GM23338 (cell line): ENCODE results near the gene CYTH3. TPM values are rescaled to one million over a fixed set of nuclear protein-coding genes. Genes with fewer than 3 reads are reported as not detected.

Experiments used
- ATAC-seq: fragments of 200-7000 bp; cut with Tn5 transposase; 3 replicates; pipeline ENCODE4 v1.9.1; 2020
- DNase-seq: peaks from one replicate; pipeline ENCODE4 v3.0.0-alpha.2; 2015; ENCODE audit warnings: low spot score
- H2AFZ ChIP-seq: fragments of 200-600 bp; sonication (generic); 2 replicates; pipeline ENCODE4 v1.8.0; 2016; ENCODE audit warnings: antibody characterized with exemption, mild to moderate bottlenecking, moderate library complexity
- H3F3A ChIP-seq: fragments of 200-600 bp; sonication (generic); replicated peaks from 2 replicates; pipeline ENCODE4 v1.8.0; 2017; ENCODE audit warnings: antibody characterized with exemption, mixed run types, low read depth
- H3K27ac ChIP-seq: fragments of 200-600 bp; sonication (generic); 2 replicates; pipeline ENCODE4 v1.6.1; 2016; ENCODE audit warnings: low read depth
- H3K27me3 ChIP-seq: fragments of 200-600 bp; sonication (generic); 2 replicates; pipeline ENCODE4 v1.8.0; 2016; ENCODE audit warnings: mild to moderate bottlenecking, mixed run types, moderate library complexity; ENCODE audit not compliant: insufficient read depth
- H3K36me3 ChIP-seq: fragments of 200-600 bp; sonication (generic); 2 replicates; pipeline ENCODE4 v1.8.0; 2016; ENCODE audit warnings: mild to moderate bottlenecking; ENCODE audit not compliant: insufficient read depth
- H3K4me1 ChIP-seq: fragments of 200-600 bp; sonication (generic); 2 replicates; pipeline ENCODE4 v1.8.0; 2016; ENCODE audit warnings: mild to moderate bottlenecking, moderate library complexity; ENCODE audit not compliant: insufficient read depth
- H3K4me2 ChIP-seq: fragments of 200-600 bp; sonication (generic); 2 replicates; pipeline ENCODE4 v1.7.1; 2017; ENCODE audit warnings: mixed run types
- H3K4me3 ChIP-seq: fragments of 200-600 bp; sonication (generic); 2 replicates; pipeline ENCODE4 v1.6.1; 2016; ENCODE audit warnings: mixed run types
- H3K79me2 ChIP-seq: fragments of 200-600 bp; sonication (generic); replicated peaks from 2 replicates; pipeline ENCODE4 v1.8.0; 2017; ENCODE audit warnings: mild to moderate bottlenecking; ENCODE audit not compliant: insufficient read depth
- H3K9me2 ChIP-seq: fragments of 200-600 bp; sonication (generic); 2 replicates; pipeline ENCODE4 v1.8.0; 2017; ENCODE audit not compliant: insufficient read depth
- H4K20me1 ChIP-seq: fragments of 200-600 bp; sonication (generic); replicated peaks from 2 replicates; pipeline ENCODE4 v1.8.0; 2017; ENCODE audit warnings: mild to moderate bottlenecking; ENCODE audit not compliant: insufficient read depth
- H3K27ac Mint-ChIP-seq: 2 replicates; pipeline ENCODE4 v1.8.0; 2020; ENCODE audit warnings: inconsistent platforms, mild to moderate bottlenecking, moderate library complexity, mixed read lengths
- H3K27me3 Mint-ChIP-seq: 3 replicates; pipeline ENCODE4 v1.8.0; 2022; ENCODE audit warnings: low read depth, mild to moderate bottlenecking, moderate library complexity, mixed read lengths, inconsistent platforms; ENCODE audit not compliant: insufficient read depth, poor library complexity
- H3K36me3 Mint-ChIP-seq: 3 replicates; pipeline ENCODE4 v1.8.0; 2021; ENCODE audit warnings: low read depth, mild to moderate bottlenecking, inconsistent platforms, moderate library complexity, mixed read lengths
- H3K4me1 Mint-ChIP-seq: 3 replicates; pipeline ENCODE4 v1.8.0; 2020; ENCODE audit warnings: mild to moderate bottlenecking, inconsistent platforms, mixed read lengths
- H3K4me3 Mint-ChIP-seq: 3 replicates; pipeline ENCODE4 v1.8.0; 2021; ENCODE audit warnings: moderate library complexity, mild to moderate bottlenecking, inconsistent platforms, mixed read lengths
- H3K9me3 Mint-ChIP-seq: 3 replicates; pipeline ENCODE4 v1.8.0; 2020; ENCODE audit warnings: moderate library complexity, mild to moderate bottlenecking, inconsistent platforms, mixed read lengths
- CREB1 ChIP-seq: fragments of 250-450 bp; sonication (Bioruptor Pico); IDR thresholded peaks from 2 replicates; pipeline ENCODE4 v1.5.0; 2020; ENCODE audit warnings: low read depth, mild to moderate bottlenecking, moderate library complexity
- EZH2 ChIP-seq: fragments of 200-600 bp; sonication (generic); IDR thresholded peaks from one replicate; pipeline ENCODE4 v1.8.0; 2017; ENCODE audit warnings: antibody characterized with exemption, mild to moderate bottlenecking, low read depth; ENCODE audit not compliant: unreplicated experiment
- EZH2phosphoT487 ChIP-seq: fragments of 200-600 bp; sonication (generic); IDR thresholded peaks from one replicate; pipeline ENCODE4 v1.8.1; 2018; ENCODE audit warnings: antibody characterized with exemption; ENCODE audit not compliant: unreplicated experiment
- JUNB ChIP-seq: IDR thresholded peaks from one replicate; pipeline ENCODE4 v1.6.1; 2016; ENCODE audit warnings: antibody characterized with exemption; ENCODE audit not compliant: unreplicated experiment
- NANOG ChIP-seq: IDR thresholded peaks from 2 replicates; pipeline ENCODE4 v1.6.1; 2016; ENCODE audit warnings: antibody characterized with exemption, borderline replicate concordance
- POLR2AphosphoS5 ChIP-seq: IDR thresholded peaks from 2 replicates; pipeline ENCODE4 v1.6.1; 2016; ENCODE audit warnings: antibody characterized with exemption, low read depth
- REST ChIP-seq: IDR thresholded peaks from one replicate; pipeline ENCODE4 v1.6.1; 2018; ENCODE audit warnings: antibody characterized with exemption; ENCODE audit not compliant: unreplicated experiment
- STAT1 ChIP-seq: IDR thresholded peaks from one replicate; pipeline ENCODE4 v1.6.1; 2016; ENCODE audit warnings: antibody characterized with exemption; ENCODE audit not compliant: unreplicated experiment
- ZNF114 ChIP-seq: fragments of 250-450 bp; sonication (Bioruptor Pico); IDR thresholded peaks from 2 replicates; pipeline ENCODE4 v1.5.0; 2020; ENCODE audit warnings: mild to moderate bottlenecking, moderate library complexity
- ZNF331 ChIP-seq: fragments of 250-450 bp; sonication (Bioruptor Pico); IDR thresholded peaks from 2 replicates; pipeline ENCODE4 v1.5.0; 2020; ENCODE audit warnings: low read depth, mild to moderate bottlenecking, moderate library complexity
- polyA plus RNA-seq: library from polyadenylated mRNA; unstranded; fragments of >200 nt; fragmentation: Nextera tagmentation; extraction: Ambion mirVana; gene quantifications from 2 replicates; pipeline ENCODE4 v1.2.1, GENCODE V29; 2016
- total RNA-seq: library from RNA; depleted of rRNA; stranded (reverse); fragments of >200 nt; shearing (Covaris generic); gene quantifications from 2 replicates; pipeline ENCODE4 v1.2.3, GENCODE V29; 2014
- TF ChIP-seq, protein P1 (sequence below): IDR thresholded peaks from 2 replicates; pipeline ENCODE4 v1.6.1; 2016; ENCODE audit warnings: antibody characterized with exemption
- TF ChIP-seq, protein P2 (sequence below), 2 experiments: fragments of 200-600 bp in 1 of 2; sonication (generic) in 1 of 2; conservative IDR thresholded peaks; 2 replicates each; pipeline versions ENCODE4 v1.5.1 to v1.6.1; 2016 to 2017; ENCODE audit warnings: antibody characterized with exemption in 2 of 2, low read depth in 2 of 2, mild to moderate bottlenecking in 2 of 2, moderate library complexity in 1 of 2

CYTH3 gene
- total and polyA plus RNA-seq, 2 experiments from 2014 or later = 4.6 to 15.3 TPM

DNA sequence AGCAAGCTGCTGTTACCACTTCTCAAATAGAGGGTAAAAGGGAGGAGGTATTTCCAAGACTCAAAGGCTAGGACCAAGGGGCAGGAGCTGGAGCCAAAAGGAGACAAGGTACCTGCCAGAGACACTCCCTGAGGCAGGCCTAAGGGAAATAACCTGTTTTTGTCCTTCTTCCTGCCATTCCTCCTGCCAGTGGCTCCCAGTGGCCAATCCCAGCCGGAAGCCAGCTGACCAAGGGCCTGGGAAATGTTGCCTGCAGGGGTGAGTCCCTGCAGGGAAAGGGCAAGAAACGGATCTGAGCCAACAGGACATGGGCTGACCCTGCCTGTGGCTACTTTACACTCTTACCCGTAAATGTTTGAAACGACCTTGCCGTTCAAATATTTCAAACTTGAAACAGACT, 3.5 kb downstream of the CYTH3 start (continued):
- TF ChIP-seq, protein P1, sequence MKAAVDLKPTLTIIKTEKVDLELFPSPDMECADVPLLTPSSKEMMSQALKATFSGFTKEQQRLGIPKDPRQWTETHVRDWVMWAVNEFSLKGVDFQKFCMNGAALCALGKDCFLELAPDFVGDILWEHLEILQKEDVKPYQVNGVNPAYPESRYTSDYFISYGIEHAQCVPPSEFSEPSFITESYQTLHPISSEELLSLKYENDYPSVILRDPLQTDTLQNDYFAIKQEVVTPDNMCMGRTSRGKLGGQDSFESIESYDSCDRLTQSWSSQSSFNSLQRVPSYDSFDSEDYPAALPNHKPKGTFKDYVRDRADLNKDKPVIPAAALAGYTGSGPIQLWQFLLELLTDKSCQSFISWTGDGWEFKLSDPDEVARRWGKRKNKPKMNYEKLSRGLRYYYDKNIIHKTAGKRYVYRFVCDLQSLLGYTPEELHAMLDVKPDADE = no peak
- TF ChIP-seq, protein P2, sequence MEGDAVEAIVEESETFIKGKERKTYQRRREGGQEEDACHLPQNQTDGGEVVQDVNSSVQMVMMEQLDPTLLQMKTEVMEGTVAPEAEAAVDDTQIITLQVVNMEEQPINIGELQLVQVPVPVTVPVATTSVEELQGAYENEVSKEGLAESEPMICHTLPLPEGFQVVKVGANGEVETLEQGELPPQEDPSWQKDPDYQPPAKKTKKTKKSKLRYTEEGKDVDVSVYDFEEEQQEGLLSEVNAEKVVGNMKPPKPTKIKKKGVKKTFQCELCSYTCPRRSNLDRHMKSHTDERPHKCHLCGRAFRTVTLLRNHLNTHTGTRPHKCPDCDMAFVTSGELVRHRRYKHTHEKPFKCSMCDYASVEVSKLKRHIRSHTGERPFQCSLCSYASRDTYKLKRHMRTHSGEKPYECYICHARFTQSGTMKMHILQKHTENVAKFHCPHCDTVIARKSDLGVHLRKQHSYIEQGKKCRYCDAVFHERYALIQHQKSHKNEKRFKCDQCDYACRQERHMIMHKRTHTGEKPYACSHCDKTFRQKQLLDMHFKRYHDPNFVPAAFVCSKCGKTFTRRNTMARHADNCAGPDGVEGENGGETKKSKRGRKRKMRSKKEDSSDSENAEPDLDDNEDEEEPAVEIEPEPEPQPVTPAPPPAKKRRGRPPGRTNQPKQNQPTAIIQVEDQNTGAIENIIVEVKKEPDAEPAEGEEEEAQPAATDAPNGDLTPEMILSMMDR (conservative IDR thresholded peaks at IDR 0.05; ENCODE audit: low read depth in 2 of 2) = no peak
- no peak for TF ChIP-seq JUNB
- no peak for TF ChIP-seq ZNF114 (CRISPR knock-in tag)
- no peak for TF ChIP-seq NANOG

DNA sequence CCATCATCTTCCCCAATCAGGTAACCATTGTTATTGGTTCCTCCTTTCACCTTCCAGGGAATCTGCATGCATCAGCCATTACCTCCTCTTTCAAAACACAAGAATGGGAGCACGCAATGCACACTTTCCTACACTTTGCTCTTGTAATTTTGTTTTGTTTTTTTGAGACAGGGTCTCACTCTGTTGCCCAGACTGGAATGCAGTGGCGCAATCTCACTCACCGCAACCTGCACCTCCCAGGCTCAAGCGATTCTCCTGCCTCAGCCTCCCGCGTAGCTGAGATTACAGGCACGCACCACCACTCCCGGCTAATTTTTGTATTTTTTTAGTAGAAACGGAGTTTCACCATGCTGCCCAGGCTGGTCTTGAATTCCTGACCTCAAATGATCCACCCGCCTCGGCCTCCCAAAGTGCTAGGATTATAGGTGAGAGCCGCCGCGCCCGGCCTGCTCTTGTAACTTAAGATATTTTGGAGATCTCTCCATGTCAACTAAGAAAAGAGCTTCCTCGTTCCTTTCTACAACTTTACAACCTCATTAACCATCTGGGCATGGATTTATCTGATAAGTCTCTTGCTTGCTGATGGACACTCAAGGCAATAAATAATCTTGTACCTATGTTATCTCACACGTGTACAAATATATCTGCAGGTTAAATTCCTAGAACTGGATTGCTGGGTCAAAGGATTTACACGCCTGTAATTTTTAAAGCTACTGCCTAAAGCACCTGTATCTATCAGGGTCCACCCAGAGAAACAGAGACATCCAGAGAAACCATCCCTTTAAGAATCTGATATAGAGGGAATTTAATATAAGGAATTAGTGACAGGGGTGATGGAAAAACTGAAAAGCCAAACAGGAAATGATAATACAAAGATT, 4.2 kb downstream of the CYTH3 start:
- no peak for DNase-seq
- H4K20me1 ChIP-seq = 0 out of 2 replicates have a peak, but pooled peaks cover 5% of the 10 kb centered on the region
- 0 out of 2 replicates have a peak, but pooled peaks cover 4% of the 10 kb centered on the region for H3F3A ChIP-seq
- H3K27ac Mint-ChIP-seq = no peak overlapping the region
- H3K27me3 ChIP-seq = peaks cover 15% of the 10 kb centered on the region
- peaks cover 70% of the 10 kb centered on the region for H3K79me2 ChIP-seq
- no peaks in the 10 kb centered on the region for H3K9me3 Mint-ChIP-seq
- H2AFZ ChIP-seq = no peak overlapping the region
- no peaks in the 10 kb centered on the region for H3K36me3 Mint-ChIP-seq
- no peaks in the 10 kb centered on the region for H3K36me3 ChIP-seq
- H3K4me1 Mint-ChIP-seq = peaks cover 27% of the 10 kb centered on the region
- no peak overlapping the region for H3K4me2 ChIP-seq
- H3K27me3 Mint-ChIP-seq = peaks cover 20% of the 10 kb centered on the region
- ATAC-seq = no peak
- H3K4me3 Mint-ChIP-seq = no peak overlapping the region; the same call in 2 of the 3 replicates
- H3K9me2 ChIP-seq = no peaks in the 10 kb centered on the region
- H3K27ac ChIP-seq = peak overlapping the region; percentile 37; the same call in 1 of the 2 replicates
- no peak overlapping the region for H3K4me3 ChIP-seq
- peaks cover 10% of the 10 kb centered on the region for H3K4me1 ChIP-seq
- TF ChIP-seq POLR2AphosphoS5 = no peak
- TF ChIP-seq, protein P1 = no peak
- no peak for TF ChIP-seq JUNB
- TF ChIP-seq NANOG = no peak
- no peak for TF ChIP-seq STAT1
- no peak for TF ChIP-seq EZH2
- TF ChIP-seq, protein P2 (conservative IDR thresholded peaks at IDR 0.05; ENCODE audit: low read depth in 2 of 2) = no peak
- TF ChIP-seq CREB1 (CRISPR knock-in tag) = no peak
- no peak for TF ChIP-seq EZH2phosphoT487
- no peak for TF ChIP-seq ZNF114 (CRISPR knock-in tag)
- no peak for TF ChIP-seq ZNF331
- TF ChIP-seq REST = no peak
